GM12891 (cell line): ENCODE data around the gene UQCC3.

Experiments
- POLR2A ChIP-seq: IDR thresholded peaks from 2 replicates; pipeline ENCODE4 v1.6.1; 2011; ENCODE audit warnings: low read depth, low read length, control low read depth
- POLR2AphosphoS5 ChIP-seq: IDR thresholded peaks from 2 replicates; pipeline ENCODE4 v1.6.1; 2011; ENCODE audit warnings: low read depth, low read length, control low read depth
- POU2F2 ChIP-seq: IDR thresholded peaks from 2 replicates; pipeline ENCODE4 v1.6.1; 2011; ENCODE audit warnings: low read depth, mild to moderate bottlenecking, control low read depth, low read length, moderate library complexity
- TAF1 ChIP-seq: IDR thresholded peaks from 2 replicates; pipeline ENCODE4 v1.6.1; 2011; ENCODE audit warnings: low read depth, low read length, control low read depth

GRCh38 chr11:62682518-62682917 is 11.0 kb downstream of the UQCC3 start:
- TF ChIP-seq POLR2A = no peak
- TF ChIP-seq POU2F2 = no peak
- TF ChIP-seq TAF1 = no peak
- TF ChIP-seq POLR2AphosphoS5 = no peak
